Activated CD8-positive, alpha-beta memory T cell treated with anti-CD3 and anti-CD28 coated beads, Interleukin-2, amount 50 U/mL, for 1 hour (primary cell): Measurements from ENCODE around the gene IRAG1.

ENCODE experiments used
- DNase-seq: peaks from one replicate; pipeline ENCODE4 v3.0.0-alpha.2; 2020; ENCODE audit errors: extremely low read depth

Gene IRAG1

GRCh38 chr11:10646681-10647355 is 46.7 kb downstream of the IRAG1 start:
- DNase-seq = no peak

DNA sequence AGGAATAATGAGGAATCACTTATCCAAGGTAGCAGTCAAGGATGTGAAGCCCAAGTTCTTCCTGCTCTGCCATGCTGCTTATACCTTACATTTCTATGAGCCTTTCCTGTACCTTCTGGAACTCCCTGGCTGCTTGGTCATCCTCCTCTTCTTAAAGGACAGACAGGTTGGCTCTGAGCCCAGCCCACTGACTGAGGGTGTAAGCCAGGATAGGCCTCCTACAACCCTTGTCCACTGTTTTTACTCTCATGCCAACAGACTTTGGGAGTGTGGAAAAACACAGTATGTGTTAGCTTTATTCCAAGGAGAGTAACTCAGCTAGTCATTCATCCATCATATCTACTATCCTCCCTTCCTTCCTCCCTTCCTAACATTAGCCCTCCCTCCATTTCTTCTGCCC is 47.5 kb downstream of the IRAG1 start:
- DNase-seq = no peak

DNA sequence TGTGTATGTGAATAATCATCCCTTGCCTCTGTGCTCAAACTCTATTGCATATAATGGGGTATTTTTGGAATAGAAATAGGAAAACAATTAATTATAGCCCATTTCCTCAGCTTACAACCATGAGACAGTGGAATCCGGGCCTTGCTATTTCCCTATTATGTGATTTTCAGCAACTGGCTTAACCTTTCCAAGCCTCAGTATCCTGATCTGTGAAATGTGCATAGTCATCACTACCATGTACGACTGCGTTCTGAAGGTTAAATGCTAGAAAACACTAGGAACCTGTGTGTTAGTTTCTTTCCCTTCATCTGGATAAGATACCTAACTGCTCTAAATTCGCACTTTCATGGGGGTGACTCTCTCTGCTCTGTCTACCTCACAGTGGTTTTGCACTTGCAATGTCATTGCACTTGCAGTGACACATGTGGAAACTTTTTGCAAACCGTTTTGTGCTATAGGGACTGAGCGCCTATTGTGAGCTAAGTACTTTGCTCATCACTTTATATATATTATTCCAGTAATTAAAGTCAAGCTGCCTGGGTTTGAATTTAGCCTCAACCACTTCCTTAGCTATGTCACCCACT is 48.3 kb downstream of the IRAG1 start:
- DNase-seq = no peak
